GM19099 (cell line): ENCODE results near the gene MYLK.

Experiments
- POLR2A ChIP-seq: IDR thresholded peaks from 3 replicates; pipeline ENCODE4 v1.6.1; 2011; ENCODE audit warnings: low read depth; ENCODE audit not compliant: insufficient read length; ENCODE audit errors: extremely low read depth

MYLK gene

GRCh38 chr3:123780656-123781055 lies 103.5 kb downstream of the MYLK start:
- TF ChIP-seq POLR2A: no peak

GRCh38 chr3:123779655-123780231 lies 104.4 kb downstream of the MYLK start:
- no peak for TF ChIP-seq POLR2A

- no peak for TF ChIP-seq POLR2A
Measured at GRCh38 chr3:123778991-123779622, 105.0 kb downstream of the MYLK start.

- TF ChIP-seq POLR2A: no peak
Measured at GRCh38 chr3:123778525-123778924, 105.6 kb downstream of the MYLK start.

- no peak for TF ChIP-seq POLR2A
Measured at GRCh38 chr3:123776071-123776782, 107.9 kb downstream of the MYLK start.

GRCh38 chr3:123774474-123774873 lies 109.7 kb downstream of the MYLK start:
- TF ChIP-seq POLR2A: no peak

- no peak for TF ChIP-seq POLR2A
Measured at GRCh38 chr3:123773681-123774431, 110.3 kb downstream of the MYLK start.

GRCh38 chr3:123769356-123769743 lies 114.8 kb downstream of the MYLK start:
- no peak for TF ChIP-seq POLR2A

GRCh38 chr3:123768480-123769355 lies 115.4 kb downstream of the MYLK start:
- no peak for TF ChIP-seq POLR2A

- TF ChIP-seq POLR2A: no peak
Measured at GRCh38 chr3:123767564-123768292, 116.4 kb downstream of the MYLK start.

- TF ChIP-seq POLR2A: no peak
Measured at GRCh38 chr3:123767009-123767372, 117.1 kb downstream of the MYLK start.

GRCh38 chr3:123766193-123767008 lies 117.7 kb downstream of the MYLK start:
- TF ChIP-seq POLR2A: no peak

GRCh38 chr3:123765475-123766128 lies 118.5 kb downstream of the MYLK start:
- no peak for TF ChIP-seq POLR2A
